GM12878 (cell line): ENCODE measurements around the gene PRPS1.
"Not testable (repeated sequence)": the region's sequence is repeated elsewhere in the genome, so short reads cannot be mapped to it uniquely, and the experiment has no call there.

Experiments
- CHD1 ChIP-seq: IDR thresholded peaks from 2 replicates; pipeline ENCODE4 v1.6.1; 2012; ENCODE audit warnings: low read depth, low read length, improper control_type of control experiment
- CTCF ChIP-seq, 3 experiments: IDR thresholded peaks in 2 of 3; conservative IDR thresholded peaks in 1 of 3; 2 replicates each; pipeline ENCODE4 v1.5.1; 2011; ENCODE audit warnings: low read depth in 3 of 3, low read length in 3 of 3, mild to moderate bottlenecking in 3 of 3, control low read depth in 2 of 3, moderate library complexity in 2 of 3, inconsistent platforms in 1 of 3, mixed read lengths in 1 of 3; ENCODE audit not compliant: control insufficient read depth in 2 of 3, insufficient read depth in 1 of 3; ENCODE audit errors: extremely low read depth in 1 of 3
- E2F4 ChIP-seq: IDR thresholded peaks from 2 replicates; pipeline ENCODE4 v1.6.1; 2012; ENCODE audit warnings: low read depth, low read length, improper control_type of control experiment
- EZH2 ChIP-seq: IDR thresholded peaks from 2 replicates; pipeline ENCODE4 v1.6.1; 2012; ENCODE audit warnings: low read depth, mild to moderate bottlenecking, control low read depth, inconsistent platforms, low read length, borderline replicate concordance; ENCODE audit not compliant: control insufficient read depth
- FOXK2 ChIP-seq: fragments of 450-650 bp; IDR thresholded peaks from 2 replicates; pipeline ENCODE4 v1.6.1; 2017; ENCODE audit warnings: mild to moderate bottlenecking, moderate library complexity
- HDGF ChIP-seq: fragments of 450-650 bp; IDR thresholded peaks from 2 replicates; pipeline ENCODE4 v1.6.1; 2016; ENCODE audit warnings: antibody characterized with exemption
- NR2C2 ChIP-seq: IDR thresholded peaks from 2 replicates; pipeline ENCODE4 v1.6.1; 2011; ENCODE audit warnings: borderline replicate concordance, low read depth; ENCODE audit not compliant: control insufficient read depth, insufficient read length
- PBX3 ChIP-seq: IDR thresholded peaks from 2 replicates; pipeline ENCODE4 v1.6.1; 2011; ENCODE audit warnings: mild to moderate bottlenecking, low read depth, low read length, moderate library complexity; ENCODE audit not compliant: insufficient replicate concordance
- POLR2A ChIP-seq: IDR thresholded peaks from 2 replicates; pipeline ENCODE4 v1.6.1; 2011; ENCODE audit warnings: low read depth, mild to moderate bottlenecking, low read length
- POLR2AphosphoS5 ChIP-seq: IDR thresholded peaks from 2 replicates; pipeline ENCODE4 v1.6.1; 2011; ENCODE audit warnings: mild to moderate bottlenecking, low read length, inconsistent platforms
- RB1 ChIP-seq: fragments of 450-650 bp; formaldehyde crosslinking; IDR thresholded peaks from 2 replicates; pipeline ENCODE4 v1.6.1; 2017; ENCODE audit warnings: mild to moderate bottlenecking, borderline replicate concordance
- ZBED1 ChIP-seq: IDR thresholded peaks from 2 replicates; pipeline ENCODE4 v1.6.1; 2016; ENCODE audit warnings: borderline replicate concordance
- ZNF274 ChIP-seq: IDR thresholded peaks from one replicate; pipeline ENCODE4 v1.8.0; 2011; ENCODE audit not compliant: insufficient read length, insufficient read depth
- ZNF622 ChIP-seq: fragments of 450-650 bp; IDR thresholded peaks from 2 replicates; pipeline ENCODE4 v1.6.1; 2017; ENCODE audit warnings: mild to moderate bottlenecking, inconsistent platforms

- TF ChIP-seq FOXK2; NR2C2; POLR2AphosphoS5; PBX3; CTCF (IDR thresholded peaks at IDR 0.05 in 2 of 3, conservative IDR thresholded peaks at IDR 0.05 in 1 of 3; ENCODE audit: control insufficient read depth in 2 of 3, extremely low read depth in 1 of 3, insufficient read depth in 1 of 3, low read depth in 3 of 3, low read length in 3 of 3); RB1; HDGF; EZH2; ZBED1; ZNF274; E2F4; CHD1; POLR2A; ZNF622: not testable (repeated sequence)
Measured at GRCh38 chrX:107685586-107685985, 57.3 kb downstream of the PRPS1 start.
